Measurements from ENCODE around the gene PIK3R2. TPM values are rescaled to one million over a fixed set of nuclear protein-coding genes. Genes with fewer than 3 reads are reported as not detected.

Gene PIK3R2
- total RNA-seq, 1 donor from 2014 or later, result 47.0 TPM

GRCh38 chr19:18193388-18194180 is 40.6 kb downstream of the PIK3R2 start:
- no peaks in the 10 kb centered on the region for H3K9me3 Mint-ChIP-seq
- peaks cover 7% of the 10 kb centered on the region for H3K36me3 Mint-ChIP-seq
- DNase-seq (ENCODE audit: extremely low spot score, unreplicated experiment), result no peak
- no peaks in the 10 kb centered on the region for H3K27me3 Mint-ChIP-seq
- peak overlapping the region; percentile 91 for H3K27ac Mint-ChIP-seq
- TF ChIP-seq, protein P1, sequence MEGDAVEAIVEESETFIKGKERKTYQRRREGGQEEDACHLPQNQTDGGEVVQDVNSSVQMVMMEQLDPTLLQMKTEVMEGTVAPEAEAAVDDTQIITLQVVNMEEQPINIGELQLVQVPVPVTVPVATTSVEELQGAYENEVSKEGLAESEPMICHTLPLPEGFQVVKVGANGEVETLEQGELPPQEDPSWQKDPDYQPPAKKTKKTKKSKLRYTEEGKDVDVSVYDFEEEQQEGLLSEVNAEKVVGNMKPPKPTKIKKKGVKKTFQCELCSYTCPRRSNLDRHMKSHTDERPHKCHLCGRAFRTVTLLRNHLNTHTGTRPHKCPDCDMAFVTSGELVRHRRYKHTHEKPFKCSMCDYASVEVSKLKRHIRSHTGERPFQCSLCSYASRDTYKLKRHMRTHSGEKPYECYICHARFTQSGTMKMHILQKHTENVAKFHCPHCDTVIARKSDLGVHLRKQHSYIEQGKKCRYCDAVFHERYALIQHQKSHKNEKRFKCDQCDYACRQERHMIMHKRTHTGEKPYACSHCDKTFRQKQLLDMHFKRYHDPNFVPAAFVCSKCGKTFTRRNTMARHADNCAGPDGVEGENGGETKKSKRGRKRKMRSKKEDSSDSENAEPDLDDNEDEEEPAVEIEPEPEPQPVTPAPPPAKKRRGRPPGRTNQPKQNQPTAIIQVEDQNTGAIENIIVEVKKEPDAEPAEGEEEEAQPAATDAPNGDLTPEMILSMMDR (conservative IDR thresholded peaks at IDR 0.05), result no peak
- peaks cover 12% of the 10 kb centered on the region for H3K4me1 Mint-ChIP-seq (ENCODE audit: unreplicated experiment)
- peak overlapping the region; percentile 93 for H3K4me3 Mint-ChIP-seq

GRCh38 chr19:18194181-18194530 is 41.2 kb downstream of the PIK3R2 start:
- H3K27me3 Mint-ChIP-seq, result no peaks in the 10 kb centered on the region
- H3K27ac Mint-ChIP-seq, result peak overlapping the region; percentile 72
- H3K4me3 Mint-ChIP-seq, result peak overlapping the region; percentile 93
- H3K4me1 Mint-ChIP-seq (ENCODE audit: unreplicated experiment), result peaks cover 12% of the 10 kb centered on the region
- H3K36me3 Mint-ChIP-seq, result peaks cover 8% of the 10 kb centered on the region
- no peak for DNase-seq (ENCODE audit: extremely low spot score, unreplicated experiment)
- H3K9me3 Mint-ChIP-seq, result no peaks in the 10 kb centered on the region
- TF ChIP-seq, protein P1 (conservative IDR thresholded peaks at IDR 0.05), result no peak

DNA sequence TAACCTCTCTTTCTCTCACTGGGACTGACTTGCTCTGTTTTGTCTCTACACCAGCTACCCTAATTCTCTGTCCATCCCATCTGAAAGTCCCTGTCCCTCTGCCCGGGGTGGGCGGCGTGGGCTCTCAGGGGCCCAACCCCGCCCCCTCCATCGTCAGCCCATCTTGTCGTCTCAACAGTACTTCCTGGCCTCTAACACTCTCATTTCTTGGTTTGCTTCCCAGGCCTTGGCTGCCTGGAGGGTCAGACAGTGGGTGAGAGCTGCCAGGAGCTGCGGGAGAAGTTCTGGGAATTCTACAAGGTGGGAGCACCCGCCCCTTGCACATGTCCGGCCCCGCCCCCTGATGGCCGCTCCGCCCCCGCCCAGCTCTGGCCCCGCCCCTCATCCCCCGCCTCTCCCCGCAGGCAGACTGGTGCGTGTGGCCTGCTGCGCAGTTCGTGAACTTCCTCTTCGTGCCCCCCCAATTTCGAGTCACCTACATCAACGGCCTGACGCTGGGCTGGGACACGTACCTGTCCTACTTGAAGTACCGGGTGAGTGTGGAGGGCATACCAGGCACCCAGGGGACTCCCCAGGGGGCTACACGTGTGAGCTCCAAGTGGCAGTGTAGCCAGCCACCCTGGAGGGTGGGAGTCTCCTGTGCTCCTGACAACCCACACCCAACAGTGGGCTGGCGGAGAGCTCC is 41.7 kb downstream of the PIK3R2 start:
- no peak overlapping the region for H3K27ac Mint-ChIP-seq

GRCh38 chr19:18196511-18196845 is 43.5 kb downstream of the PIK3R2 start:
- DNase-seq (ENCODE audit: extremely low spot score, unreplicated experiment), result no peak
- Mint-ChIP-seq H3K4me1 (ENCODE audit: unreplicated experiment) (peaks cover 12% of the 10 kb centered on the region), H3K27me3 (no peaks in the 10 kb centered on the region), H3K27ac (no peak overlapping the region), H3K9me3 (no peaks in the 10 kb centered on the region), H3K36me3 (peaks cover 8% of the 10 kb centered on the region), H3K4me3 (peak overlapping the region; percentile 64)
- TF ChIP-seq, protein P1 (conservative IDR thresholded peaks at IDR 0.05), result no peak

More for the DNA sequence above, 41.7 kb downstream of the PIK3R2 start:
- Mint-ChIP-seq H3K36me3 (peaks cover 8% of the 10 kb centered on the region), H3K27me3 (no peaks in the 10 kb centered on the region), H3K9me3 (no peaks in the 10 kb centered on the region), H3K4me1 (ENCODE audit: unreplicated experiment) (peaks cover 12% of the 10 kb centered on the region), H3K4me3 (peak overlapping the region; percentile 93)
- TF ChIP-seq, protein P1 (conservative IDR thresholded peaks at IDR 0.05), result no peak
- no peak for DNase-seq (ENCODE audit: extremely low spot score, unreplicated experiment)

GRCh38 chr19:18197306-18197705 is 44.3 kb downstream of the PIK3R2 start:
- Mint-ChIP-seq H3K4me1 (ENCODE audit: unreplicated experiment) (peaks cover 10% of the 10 kb centered on the region), H3K4me3 (no peak overlapping the region), H3K36me3 (peaks cover 8% of the 10 kb centered on the region)

More at GRCh38 chr19:18197306-18197705, 44.3 kb downstream of the PIK3R2 start:
- Mint-ChIP-seq H3K27me3 (no peaks in the 10 kb centered on the region), H3K9me3 (no peaks in the 10 kb centered on the region), H3K27ac (no peak overlapping the region)
- TF ChIP-seq, protein P1 (conservative IDR thresholded peaks at IDR 0.05), result no peak
- no peak for DNase-seq (ENCODE audit: extremely low spot score, unreplicated experiment)
